LNCaP clone FGC (cell line): ENCODE results near the gene TMEM229B.
A peak's percentile ranks its signal among the peaks of the same experiment; 100 is the strongest.
"Not testable (repeated sequence)": the region's sequence is repeated elsewhere in the genome, so short reads cannot be mapped to it uniquely, and the experiment has no call there.

Source experiments
- DNase-seq: peaks from one replicate; pipeline ENCODE4 v3.0.0-alpha.2; 2011; ENCODE audit warnings: low read depth
- H3K4me3 ChIP-seq: 2 replicates; pipeline ENCODE4 v1.5.1; 2011; ENCODE audit warnings: mild to moderate bottlenecking, low read depth, low read length, control low read depth
- TF ChIP-seq, protein P1 (sequence below): IDR thresholded peaks from 2 replicates; pipeline ENCODE4 v1.5.1; 2012; ENCODE audit warnings: mild to moderate bottlenecking; ENCODE audit not compliant: control insufficient read depth, insufficient read depth; ENCODE audit errors: extremely low read depth

The TMEM229B gene

DNA sequence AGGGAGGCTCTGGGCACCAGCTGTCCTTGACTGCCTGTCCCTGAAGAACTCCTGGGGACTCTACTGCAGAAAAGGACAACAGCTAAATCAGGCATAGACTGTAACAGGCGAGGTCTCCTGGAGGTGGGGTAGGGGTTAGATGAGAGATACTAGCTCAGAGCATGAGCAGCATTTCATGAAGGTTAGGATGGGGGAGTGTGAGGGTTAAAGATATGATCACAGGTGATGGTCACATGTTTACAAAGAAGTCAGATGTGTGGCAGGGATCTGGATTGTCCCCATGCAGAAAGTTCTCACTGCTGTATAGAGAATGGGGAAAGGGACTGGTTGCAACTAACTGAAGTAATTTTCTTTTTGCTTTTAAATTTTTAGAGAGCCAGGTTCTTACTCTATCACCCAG lies 26.5 kb downstream of the TMEM229B start:
- TF ChIP-seq, protein P1, sequence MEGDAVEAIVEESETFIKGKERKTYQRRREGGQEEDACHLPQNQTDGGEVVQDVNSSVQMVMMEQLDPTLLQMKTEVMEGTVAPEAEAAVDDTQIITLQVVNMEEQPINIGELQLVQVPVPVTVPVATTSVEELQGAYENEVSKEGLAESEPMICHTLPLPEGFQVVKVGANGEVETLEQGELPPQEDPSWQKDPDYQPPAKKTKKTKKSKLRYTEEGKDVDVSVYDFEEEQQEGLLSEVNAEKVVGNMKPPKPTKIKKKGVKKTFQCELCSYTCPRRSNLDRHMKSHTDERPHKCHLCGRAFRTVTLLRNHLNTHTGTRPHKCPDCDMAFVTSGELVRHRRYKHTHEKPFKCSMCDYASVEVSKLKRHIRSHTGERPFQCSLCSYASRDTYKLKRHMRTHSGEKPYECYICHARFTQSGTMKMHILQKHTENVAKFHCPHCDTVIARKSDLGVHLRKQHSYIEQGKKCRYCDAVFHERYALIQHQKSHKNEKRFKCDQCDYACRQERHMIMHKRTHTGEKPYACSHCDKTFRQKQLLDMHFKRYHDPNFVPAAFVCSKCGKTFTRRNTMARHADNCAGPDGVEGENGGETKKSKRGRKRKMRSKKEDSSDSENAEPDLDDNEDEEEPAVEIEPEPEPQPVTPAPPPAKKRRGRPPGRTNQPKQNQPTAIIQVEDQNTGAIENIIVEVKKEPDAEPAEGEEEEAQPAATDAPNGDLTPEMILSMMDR, result no peak
- no peak for DNase-seq
- H3K4me3 ChIP-seq, result no peak overlapping the region

- TF ChIP-seq, protein P1, result no peak
- DNase-seq, result no peak
- H3K4me3 ChIP-seq, result no peak overlapping the region
These were observed 27.1 kb downstream of the TMEM229B start for GRCh38 chr14:67461341-67461985.

GRCh38 chr14:67459336-67459735 lies 29.2 kb downstream of the TMEM229B start:
- TF ChIP-seq, protein P1, result no peak
- no peak for DNase-seq
- H3K4me3 ChIP-seq, result no peak overlapping the region

DNA sequence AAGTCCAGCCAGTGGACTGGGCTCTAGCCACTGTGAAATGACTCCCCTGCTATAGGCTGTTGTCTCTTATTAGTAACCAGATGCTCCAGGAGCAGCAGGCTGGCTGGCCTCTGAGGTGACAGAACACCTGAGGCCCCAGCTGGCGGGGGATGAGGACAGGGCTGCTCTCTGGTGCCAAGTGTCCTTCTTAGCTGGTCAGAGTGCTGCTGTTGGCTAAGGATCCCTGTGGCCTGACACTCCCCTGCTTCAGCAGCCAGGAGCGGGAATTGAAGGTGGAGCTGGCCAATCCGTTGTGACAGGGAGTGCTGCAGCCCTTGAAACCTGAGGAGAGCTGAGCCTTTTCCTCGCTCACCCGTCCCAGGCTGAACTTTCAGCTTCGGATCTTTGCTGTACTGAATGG lies 30.7 kb downstream of the TMEM229B start:
- no peak overlapping the region for H3K4me3 ChIP-seq
- TF ChIP-seq, protein P1, result no peak
- DNase-seq, result peak; percentile 42

GRCh38 chr14:67456732-67457131 lies 31.8 kb downstream of the TMEM229B start:
- DNase-seq, result no peak
- TF ChIP-seq, protein P1, result no peak

DNA sequence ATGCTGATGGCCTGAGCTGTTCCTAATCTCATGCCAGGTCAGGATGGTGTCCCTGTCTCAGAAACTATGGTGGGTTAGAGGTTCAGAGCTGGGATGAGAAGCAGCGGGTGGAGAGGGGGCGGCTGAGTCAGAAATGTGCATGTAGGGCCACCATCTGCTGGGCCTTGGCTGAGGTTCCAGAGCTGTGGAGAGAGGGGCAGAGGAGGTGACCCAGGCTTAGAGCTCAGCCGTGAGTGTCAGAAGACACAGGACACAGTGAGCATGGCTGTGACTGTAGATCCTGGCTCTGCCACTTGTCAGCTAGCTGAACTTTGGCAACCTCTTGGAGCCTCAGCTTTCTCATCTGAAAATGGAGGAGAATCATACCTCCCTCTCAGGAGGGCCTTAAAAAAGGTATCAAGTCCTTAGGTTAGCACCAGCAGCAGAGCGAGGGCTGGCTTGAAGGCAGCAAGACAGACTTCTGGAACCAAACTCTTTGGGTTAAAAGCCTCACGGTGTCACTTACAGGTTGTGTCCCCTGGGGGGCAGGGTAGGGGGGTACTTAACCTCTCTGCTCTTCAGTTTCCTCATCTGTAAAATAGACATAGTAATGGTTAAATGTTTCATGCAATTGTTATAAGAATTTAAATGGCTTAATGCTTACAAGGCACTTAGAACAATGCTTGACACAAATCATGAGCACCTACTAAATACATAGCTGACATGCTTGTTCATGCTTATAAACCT lies 34.8 kb downstream of the TMEM229B start:
- DNase-seq, result no peak
- TF ChIP-seq, protein P1, result no peak
- no peak overlapping the region for H3K4me3 ChIP-seq

More at GRCh38 chr14:67456732-67457131, 31.8 kb downstream of the TMEM229B start:
- H3K4me3 ChIP-seq, result no peak overlapping the region

- H3K4me3 ChIP-seq, DNase-seq: not testable (repeated sequence)
These were observed 36.9 kb downstream of the TMEM229B start for GRCh38 chr14:67451667-67452066.
